ENCODE data around the gene CUL3. TPM values are rescaled to one million over a fixed set of nuclear protein-coding genes. Genes with fewer than 3 reads are reported as not detected.

Gene CUL3
- total RNA-seq, 2 experiments from 2014 or later = 115 TPM

GRCh38 chr2:224601923-224602322 lies 16.8 kb upstream of the CUL3 start:
- no peaks in the 10 kb centered on the region for H3K27me3 ChIP-seq (ENCODE audit: control insufficient read depth in 1 of 2, insufficient read depth in 2 of 2, low read length in 2 of 2)
- ChIA-PET POLR2A (interaction anchor here (1.6 to 2.7 kb wide), 2 partner anchors 16 to 18 kb away, joined by 5 to 14 read pairs; partner anchors contain the start of gene CUL3), CTCF (interaction anchor here (1.4 kb wide), 1 partner anchor 14 kb away, joined by 3 read pairs; no protein-coding TSS in a partner anchor)
- no peak overlapping the region for H3K4me3 ChIP-seq (ENCODE audit: low read length)
- intact Hi-C loops (cut with DNase I, micrococcal nuclease) = loop anchor here in 1 of 2 experiments (2.0 kb wide), 1 partner anchor 237 kb away; no protein-coding TSS in a partner anchor
- peaks cover 0 to 8% of the 10 kb centered on the region in 2 experiments for H3K9me3 ChIP-seq (ENCODE audit: control insufficient read depth in 1 of 2, insufficient read depth in 1 of 2, low read length in 2 of 2)
- H3K4me1 Mint-ChIP-seq (ENCODE audit: low read depth) = peaks cover 12% of the 10 kb centered on the region
- peaks cover 10% of the 10 kb centered on the region for H3K27me3 Mint-ChIP-seq
- no peak overlapping the region for H3K4me3 Mint-ChIP-seq
- no peaks in the 10 kb centered on the region for H3K36me3 ChIP-seq (ENCODE audit: insufficient read depth, low read length)
- peaks cover 5% of the 10 kb centered on the region for H3K4me1 ChIP-seq (ENCODE audit: insufficient read depth, low read length)
- no peak for ATAC-seq (ENCODE audit: poor library complexity)
- H3K27ac ChIP-seq (ENCODE audit: low read depth in 1 of 2, low read length in 2 of 2) = no peak overlapping the region
- no peak overlapping the region for H3K27ac Mint-ChIP-seq
- H3K9me3 Mint-ChIP-seq = no peaks in the 10 kb centered on the region
- no peak for TF ChIP-seq CTCF (IDR thresholded peaks at IDR 0.05)
- H3K36me3 Mint-ChIP-seq (ENCODE audit: low read depth) = no peaks in the 10 kb centered on the region
- DNase-seq = no peak

GRCh38 chr2:224598678-224599077 lies 13.5 kb upstream of the CUL3 start:
- H3K36me3 Mint-ChIP-seq (ENCODE audit: low read depth) = no peaks in the 10 kb centered on the region
- no peak overlapping the region for H3K27ac ChIP-seq (ENCODE audit: low read depth in 1 of 2, low read length in 2 of 2)
- H3K4me3 ChIP-seq (ENCODE audit: low read length) = no peak overlapping the region
- peaks cover 5% of the 10 kb centered on the region for H3K4me1 ChIP-seq (ENCODE audit: insufficient read depth, low read length)
- peaks cover 12% of the 10 kb centered on the region for H3K4me1 Mint-ChIP-seq (ENCODE audit: low read depth)
- H3K9me3 Mint-ChIP-seq = no peaks in the 10 kb centered on the region
- H3K27me3 Mint-ChIP-seq = peaks cover 10% of the 10 kb centered on the region
- ChIA-PET CTCF (interaction anchor here (2.2 kb wide), 1 partner anchor 12 kb away, joined by 4 read pairs; no protein-coding TSS in a partner anchor), POLR2A (no interaction called here)
- no peaks in the 10 kb centered on the region for H3K27me3 ChIP-seq (ENCODE audit: control insufficient read depth in 1 of 2, insufficient read depth in 2 of 2, low read length in 2 of 2)
- ATAC-seq (ENCODE audit: poor library complexity) = no peak
- peaks cover 0 to 4% of the 10 kb centered on the region in 2 experiments for H3K9me3 ChIP-seq (ENCODE audit: control insufficient read depth in 1 of 2, insufficient read depth in 1 of 2, low read length in 2 of 2)
- H3K27ac Mint-ChIP-seq = no peak overlapping the region
- DNase-seq = no peak
- no peak overlapping the region for H3K4me3 Mint-ChIP-seq
- intact Hi-C loops (cut with DNase I, micrococcal nuclease) = no loop called here
- TF ChIP-seq CTCF (IDR thresholded peaks at IDR 0.05) = no peak
- no peaks in the 10 kb centered on the region for H3K36me3 ChIP-seq (ENCODE audit: insufficient read depth, low read length)

GRCh38 chr2:224596289-224596688 lies 11.1 kb upstream of the CUL3 start:
- Histone ChIP-seq H3K27ac (ENCODE audit: low read depth in 1 of 2, low read length in 2 of 2) (no peak overlapping the region), H3K36me3 (ENCODE audit: insufficient read depth, low read length) (no peaks in the 10 kb centered on the region), H3K9me3 (ENCODE audit: control insufficient read depth in 1 of 2, insufficient read depth in 1 of 2, low read length in 2 of 2) (no peaks in the 10 kb centered on the region), H3K27me3 (ENCODE audit: control insufficient read depth in 1 of 2, insufficient read depth in 2 of 2, low read length in 2 of 2) (no peaks in the 10 kb centered on the region), H3K4me1 (ENCODE audit: insufficient read depth, low read length) (no peaks in the 10 kb centered on the region), H3K4me3 (ENCODE audit: low read length) (no peak overlapping the region)
- H3K9me3 Mint-ChIP-seq = no peaks in the 10 kb centered on the region
- no peak overlapping the region for H3K27ac Mint-ChIP-seq
- ChIA-PET CTCF (no interaction called here), POLR2A (no interaction called here)
- no peak for TF ChIP-seq CTCF (IDR thresholded peaks at IDR 0.05)
- no peaks in the 10 kb centered on the region for H3K4me1 Mint-ChIP-seq (ENCODE audit: low read depth)
- intact Hi-C loops (cut with DNase I, micrococcal nuclease) = no loop called here
- DNase-seq (no peak), ATAC-seq (ENCODE audit: poor library complexity) (no peak)
- H3K27me3 Mint-ChIP-seq = no peaks in the 10 kb centered on the region
- H3K36me3 Mint-ChIP-seq (ENCODE audit: low read depth) = no peaks in the 10 kb centered on the region
- H3K4me3 Mint-ChIP-seq = no peak overlapping the region

Data from CD4-positive, alpha-beta T cell (primary cell).